ENCODE measurements around the gene TESMIN. TPM values are rescaled to one million over a fixed set of nuclear protein-coding genes. Genes with fewer than 3 reads are reported as not detected.

TESMIN gene
- total RNA-seq, 1 experiment from 2014 or later: 8.0 TPM

GRCh38 chr11:68658097-68658496, 93.2 kb downstream of the TESMIN start:
- Histone ChIP-seq H3K36me3 (ENCODE audit: insufficient read depth, low read length, poor library complexity, severe bottlenecking) (no peaks in the 10 kb centered on the region), H3K9me3 (ENCODE audit: low read depth, low read length, poor library complexity, severe bottlenecking) (no peaks in the 10 kb centered on the region), H3K27me3 (replicated peaks; ENCODE audit: insufficient read depth, low read depth, low read length, poor library complexity) (peaks cover 22% of the 10 kb centered on the region), H3K4me3 (ENCODE audit: low read depth, low read length, poor library complexity, severe bottlenecking) (no peak overlapping the region), H3K4me1 (ENCODE audit: insufficient read depth, low read length, poor library complexity, severe bottlenecking) (peaks cover 13% of the 10 kb centered on the region), H3K27ac (ENCODE audit: low read depth, low read length, poor library complexity, severe bottlenecking) (no peak overlapping the region)
- CTCF ChIA-PET: no interaction called here
- TF ChIP-seq CTCF (conservative IDR thresholded peaks at IDR 0.05; ENCODE audit: low read depth, low read length) (no peak), EZH2 (IDR thresholded peaks at IDR 0.05; ENCODE audit: borderline replicate concordance, low read depth, low read length, poor library complexity, severe bottlenecking) (no peak)
- intact Hi-C loops (cut with micrococcal nuclease; ENCODE audit: unreplicated experiment): no loop called here
- no TSS peak for BruUV-seq (replicated peaks)
- POLR2A ChIA-PET (ENCODE audit: low non-redundant PET): no interaction called here
- no peak for DNase-seq (ENCODE audit: low spot score)

Other genes with a start within 250 kb of the TESMIN start
- gene GAL, start 67.0 kb downstream of the TESMIN start, total RNA-seq (2021): 3.4 and 4.4 TPM in 2 replicates
- 15.5 TPM in 2 replicates for gene CPT1A, start 90.4 kb upstream of the TESMIN start, total RNA-seq (2021)
- gene MRPL21, start 152.3 kb upstream of the TESMIN start, total RNA-seq (2021): 126 and 138 TPM in 2 replicates
- 48.7 and 49.9 TPM in 2 replicates for gene IGHMBP2, start 152.4 kb upstream of the TESMIN start, total RNA-seq (2021)
- gene MRGPRD, start 229.5 kb upstream of the TESMIN start, total RNA-seq (2021): not detected in 2 replicates